HG02759 (cell line): ENCODE measurements around the gene CEACAM21.
A peak's percentile ranks its signal among the peaks of the same experiment; 100 is the strongest.

Experiments
- ATAC-seq: cut with Tn5 transposase; IDR thresholded peaks from one replicate; pipeline ENCODE4 v1.9.1; 2021; ENCODE audit warnings: mild to moderate bottlenecking, moderate library complexity; ENCODE audit not compliant: unreplicated experiment

CEACAM21 gene

GRCh38 chr19:41584260-41584810 lies 8.4 kb downstream of the CEACAM21 start:
- no peak for ATAC-seq

GRCh38 chr19:41584931-41585330 lies 9.0 kb downstream of the CEACAM21 start:
- no peak for ATAC-seq

- no peak for ATAC-seq
Measured at GRCh38 chr19:41586064-41586463, 10.1 kb downstream of the CEACAM21 start.

GRCh38 chr19:41587101-41587837 lies 11.3 kb downstream of the CEACAM21 start:
- ATAC-seq, result no peak

GRCh38 chr19:41587838-41588210 lies 11.9 kb downstream of the CEACAM21 start:
- ATAC-seq, result no peak

- no peak for ATAC-seq
Measured at GRCh38 chr19:41588497-41589209, 12.7 kb downstream of the CEACAM21 start.

GRCh38 chr19:41589371-41589770 lies 13.4 kb downstream of the CEACAM21 start:
- ATAC-seq, result no peak

- ATAC-seq, result no peak
Measured at GRCh38 chr19:41590936-41591335, 15.0 kb downstream of the CEACAM21 start.

GRCh38 chr19:41591951-41592562 lies 16.1 kb downstream of the CEACAM21 start:
- ATAC-seq, result no peak

GRCh38 chr19:41595258-41595889 lies 19.4 kb downstream of the CEACAM21 start:
- peak; percentile 63 for ATAC-seq

- no peak for ATAC-seq
Measured at GRCh38 chr19:41595890-41596280, 19.9 kb downstream of the CEACAM21 start.

- ATAC-seq, result no peak
Measured at GRCh38 chr19:41597600-41598041, 21.7 kb downstream of the CEACAM21 start.

- no peak for ATAC-seq
Measured at GRCh38 chr19:41599175-41599966, 23.4 kb downstream of the CEACAM21 start.

- ATAC-seq, result no peak
Measured at GRCh38 chr19:41601771-41602170, 25.8 kb downstream of the CEACAM21 start.

- no peak for ATAC-seq
Measured at GRCh38 chr19:41604831-41605230, 28.9 kb downstream of the CEACAM21 start.

GRCh38 chr19:41606215-41606837 lies 30.4 kb downstream of the CEACAM21 start:
- no peak for ATAC-seq

GRCh38 chr19:41607668-41608067 lies 31.7 kb downstream of the CEACAM21 start:
- ATAC-seq, result no peak

GRCh38 chr19:41610789-41611188 lies 34.8 kb downstream of the CEACAM21 start:
- ATAC-seq, result no peak

GRCh38 chr19:41612483-41612882 lies 36.5 kb downstream of the CEACAM21 start:
- ATAC-seq, result no peak

GRCh38 chr19:41615207-41615606 lies 39.2 kb downstream of the CEACAM21 start:
- no peak for ATAC-seq
